Activated CD8-positive, alpha-beta T cell treated with anti-CD3 and anti-CD28 coated beads for 36 hours (primary cell): Measurements from ENCODE around the gene S100A1. TPM values are rescaled to one million over a fixed set of nuclear protein-coding genes. Genes with fewer than 3 reads are reported as not detected.

Source experiments
- ATAC-seq: fragments of 200-7000 bp; cut with Tn5 transposase; one replicate; pipeline ENCODE4 v1.10.0; 2021; ENCODE audit warnings: mild to moderate bottlenecking, moderate library complexity
- CTCF ChIA-PET: fragments of 350-600 bp; sonication (Branson Sonifier 250); formaldehyde crosslinking; loops from one replicate; lab custom pipeline; 2021; ENCODE audit warnings: antibody characterized with exemption; lab: Charles Lee
- POLR2A ChIA-PET: fragments of 350-600 bp; sonication (Branson Sonifier 250); formaldehyde crosslinking; loops from one replicate; lab custom pipeline; 2021; ENCODE audit warnings: antibody characterized with exemption; lab: Charles Lee
- DNase-seq: peaks from one replicate; pipeline ENCODE4 v3.0.0-alpha.2; 2020
- H3K27ac Mint-ChIP-seq: one replicate; pipeline ENCODE4 v1.8.0; 2021; ENCODE audit warnings: mild to moderate bottlenecking, mixed read lengths
- H3K27me3 Mint-ChIP-seq: one replicate; pipeline ENCODE4 v1.8.0; 2021; ENCODE audit warnings: mixed read lengths
- H3K36me3 Mint-ChIP-seq: one replicate; pipeline ENCODE4 v1.8.0; 2021; ENCODE audit warnings: low read depth, mixed read lengths
- H3K4me1 Mint-ChIP-seq: one replicate; pipeline ENCODE4 v1.8.0; 2021; ENCODE audit warnings: low read depth, mixed read lengths
- H3K4me3 Mint-ChIP-seq: one replicate; pipeline ENCODE4 v1.8.0; 2021; ENCODE audit warnings: mild to moderate bottlenecking, moderate library complexity, mixed read lengths
- H3K9me3 Mint-ChIP-seq: one replicate; pipeline ENCODE4 v1.8.0; 2021; ENCODE audit warnings: mixed read lengths
- intact Hi-C: fragments of 100-400 bp; cut with micrococcal nuclease; formaldehyde crosslinking; loops from one replicate; pipeline ENCODE4 v1.10.0; 2022
- total RNA-seq, 2 experiments: library from RNA; stranded (reverse); gene quantifications; one replicate each; pipeline ENCODE4 v1.2.3, GENCODE V29; 2021
- TF ChIP-seq, protein P1 (sequence below): fragments of 200-600 bp; IDR thresholded peaks from one replicate; pipeline ENCODE4 v1.8.0; 2022; ENCODE audit warnings: antibody characterized with exemption, mild to moderate bottlenecking

The S100A1 gene
- total RNA-seq, 2 experiments from 2014 or later, result not detected

GRCh38 chr1:153614189-153614900 lies 13.9 kb upstream of the S100A1 start:
- CTCF ChIA-PET, result interaction anchor here (0.9 to 8.0 kb wide), 8 partner anchors 10 to 261 kb away, joined by 3 to 88 read pairs (median 4); partner anchors contain the start of genes NPR1, S100A1 and S100A13
- TF ChIP-seq, protein P1, sequence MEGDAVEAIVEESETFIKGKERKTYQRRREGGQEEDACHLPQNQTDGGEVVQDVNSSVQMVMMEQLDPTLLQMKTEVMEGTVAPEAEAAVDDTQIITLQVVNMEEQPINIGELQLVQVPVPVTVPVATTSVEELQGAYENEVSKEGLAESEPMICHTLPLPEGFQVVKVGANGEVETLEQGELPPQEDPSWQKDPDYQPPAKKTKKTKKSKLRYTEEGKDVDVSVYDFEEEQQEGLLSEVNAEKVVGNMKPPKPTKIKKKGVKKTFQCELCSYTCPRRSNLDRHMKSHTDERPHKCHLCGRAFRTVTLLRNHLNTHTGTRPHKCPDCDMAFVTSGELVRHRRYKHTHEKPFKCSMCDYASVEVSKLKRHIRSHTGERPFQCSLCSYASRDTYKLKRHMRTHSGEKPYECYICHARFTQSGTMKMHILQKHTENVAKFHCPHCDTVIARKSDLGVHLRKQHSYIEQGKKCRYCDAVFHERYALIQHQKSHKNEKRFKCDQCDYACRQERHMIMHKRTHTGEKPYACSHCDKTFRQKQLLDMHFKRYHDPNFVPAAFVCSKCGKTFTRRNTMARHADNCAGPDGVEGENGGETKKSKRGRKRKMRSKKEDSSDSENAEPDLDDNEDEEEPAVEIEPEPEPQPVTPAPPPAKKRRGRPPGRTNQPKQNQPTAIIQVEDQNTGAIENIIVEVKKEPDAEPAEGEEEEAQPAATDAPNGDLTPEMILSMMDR, result no peak
- POLR2A ChIA-PET, result interaction anchor here (1.2 kb wide), 1 partner anchor 82 kb away, joined by 3 read pairs; no protein-coding TSS in a partner anchor
- Mint-ChIP-seq H3K9me3 (no peaks in the 10 kb centered on the region), H3K4me3 (no peak overlapping the region), H3K27me3 (no peaks in the 10 kb centered on the region), H3K4me1 (peaks cover 5% of the 10 kb centered on the region), H3K27ac (no peak overlapping the region), H3K36me3 (no peaks in the 10 kb centered on the region)
- DNase-seq (no peak), ATAC-seq (no peak)
- intact Hi-C loops, result no loop called here

- no peak for DNase-seq
- peaks cover 5% of the 10 kb centered on the region for H3K4me1 Mint-ChIP-seq
- no peaks in the 10 kb centered on the region for H3K27me3 Mint-ChIP-seq
- POLR2A ChIA-PET, result interaction anchor here (1.2 kb wide), 1 partner anchor 83 kb away, joined by 3 read pairs; no protein-coding TSS in a partner anchor
- H3K9me3 Mint-ChIP-seq, result no peaks in the 10 kb centered on the region
- H3K4me3 Mint-ChIP-seq, result no peak overlapping the region
- intact Hi-C loops, result no loop called here
- no peaks in the 10 kb centered on the region for H3K36me3 Mint-ChIP-seq
- TF ChIP-seq, protein P1, result no peak
- CTCF ChIA-PET, result interaction anchor here (0.9 to 8.0 kb wide), 12 partner anchors 10 to 261 kb away, joined by 3 to 88 read pairs (median 4); partner anchors contain the start of genes NPR1, S100A1 and S100A13
- ATAC-seq, result no peak
- no peak overlapping the region for H3K27ac Mint-ChIP-seq
Measured at GRCh38 chr1:153614906-153615305, 13.3 kb upstream of the S100A1 start.

- no peak overlapping the region for H3K27ac Mint-ChIP-seq
- H3K36me3 Mint-ChIP-seq, result no peaks in the 10 kb centered on the region
- H3K27me3 Mint-ChIP-seq, result no peaks in the 10 kb centered on the region
- POLR2A ChIA-PET, result no interaction called here
- CTCF ChIA-PET, result interaction anchor here (1.3 to 8.0 kb wide), 8 partner anchors 10 to 105 kb away, joined by 3 to 88 read pairs (median 6); partner anchors contain the start of genes S100A1 and S100A13
- DNase-seq (no peak), ATAC-seq (no peak)
- TF ChIP-seq, protein P1, result no peak
- H3K9me3 Mint-ChIP-seq, result no peaks in the 10 kb centered on the region
- intact Hi-C loops, result no loop called here
- no peak overlapping the region for H3K4me3 Mint-ChIP-seq
- H3K4me1 Mint-ChIP-seq, result peaks cover 5% of the 10 kb centered on the region
Measured at GRCh38 chr1:153615406-153615805, 12.8 kb upstream of the S100A1 start.

DNA sequence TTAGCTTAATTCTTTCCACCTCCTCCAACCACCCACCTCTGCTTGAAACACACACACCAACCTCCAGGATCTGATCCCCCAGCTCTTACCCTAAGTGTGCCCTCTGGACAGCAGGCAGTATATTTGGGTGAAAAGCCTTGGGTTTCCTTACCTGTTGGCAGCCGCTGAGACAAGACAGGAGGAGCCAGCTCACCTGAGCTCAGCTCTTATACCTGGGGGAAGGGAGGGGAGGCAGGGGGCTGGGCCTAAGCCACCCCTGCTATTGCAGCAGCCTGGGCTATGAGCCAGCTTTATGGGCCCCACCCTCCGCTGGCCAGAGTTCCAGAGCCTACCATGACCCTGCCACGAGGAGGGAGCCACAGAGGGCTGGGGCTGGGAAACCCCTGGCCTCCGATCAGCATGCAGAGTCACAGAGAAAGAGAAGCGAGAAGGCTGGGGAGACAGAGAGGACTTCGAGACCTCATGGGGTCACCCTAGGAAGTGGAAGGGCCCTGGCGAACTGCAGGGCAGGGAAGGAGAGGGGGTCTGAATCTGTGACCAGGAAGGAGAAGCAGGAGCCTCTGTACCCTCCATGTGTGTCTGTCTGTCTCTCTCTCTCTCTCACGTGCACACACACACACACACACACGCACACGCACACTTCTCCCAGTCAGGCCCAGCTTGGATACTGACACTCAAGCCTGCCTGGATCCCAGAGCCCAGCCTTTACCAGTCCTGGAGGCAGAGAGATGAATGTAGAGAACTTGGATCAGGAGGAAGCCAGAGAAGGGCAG lies 11.9 kb upstream of the S100A1 start, which contains the start of gene S100A14:
Gene S100A14, minus strand, starts transcription at position 182 of the 773 bp plus-strand sequence. CDS start 467 bp downstream, outside the sequence.
- POLR2A ChIA-PET, result interaction anchor here (0.6 kb wide), 1 partner anchor 14 kb away, joined by 3 read pairs; no protein-coding TSS in a partner anchor
- TF ChIP-seq, protein P1, result no peak
- intact Hi-C loops, result loop anchor here (2.0 kb wide), 1 partner anchor 106 kb away; no protein-coding TSS in a partner anchor
- H3K27ac Mint-ChIP-seq, result no peak within 1 kb of the TSS
- no peak within 1 kb of the TSS for H3K4me3 Mint-ChIP-seq
- peaks cover 5% of the 10 kb centered on the region for H3K4me1 Mint-ChIP-seq
- no peaks in the 10 kb centered on the region for H3K9me3 Mint-ChIP-seq
- no peaks in the 10 kb centered on the region for H3K27me3 Mint-ChIP-seq
- ATAC-seq, result no peak
- H3K36me3 Mint-ChIP-seq, result no peaks in the 10 kb centered on the region
- no peak for DNase-seq
- CTCF ChIA-PET, result interaction anchor here (0.7 to 8.0 kb wide), 14 partner anchors 11 to 114 kb away, joined by 3 to 88 read pairs (median 6); partner anchors contain the start of genes CHTOP, S100A1 and S100A13
